Osteocyte (in vitro differentiated cells): ENCODE results near the gene ADAM10. TPM values are rescaled to one million over a fixed set of nuclear protein-coding genes. Genes with fewer than 3 reads are reported as not detected.
A peak's percentile ranks its signal among the peaks of the same experiment; 100 is the strongest.

ENCODE experiments used
- DNase-seq: peaks from one replicate; pipeline ENCODE4 v3.0.0; 2021; ENCODE audit warnings: mixed read lengths; ENCODE audit not compliant: unreplicated experiment; ENCODE audit errors: extremely low spot score
- H3K27ac Mint-ChIP-seq: one replicate; pipeline ENCODE4 v1.8.0; 2021; ENCODE audit warnings: mild to moderate bottlenecking, mixed read lengths; ENCODE audit not compliant: unreplicated experiment
- H3K27me3 Mint-ChIP-seq: one replicate; pipeline ENCODE4 v1.8.0; 2021; ENCODE audit warnings: mixed read lengths; ENCODE audit not compliant: unreplicated experiment
- H3K36me3 Mint-ChIP-seq: one replicate; pipeline ENCODE4 v1.8.0; 2021; ENCODE audit warnings: mixed read lengths; ENCODE audit not compliant: unreplicated experiment
- H3K4me1 Mint-ChIP-seq: one replicate; pipeline ENCODE4 v1.8.0; 2021; ENCODE audit warnings: mixed read lengths; ENCODE audit not compliant: unreplicated experiment
- H3K4me3 Mint-ChIP-seq: one replicate; pipeline ENCODE4 v1.8.0; 2021; ENCODE audit warnings: mild to moderate bottlenecking, moderate library complexity, mixed read lengths; ENCODE audit not compliant: unreplicated experiment
- H3K9me3 Mint-ChIP-seq: one replicate; pipeline ENCODE4 v1.8.0; 2021; ENCODE audit warnings: mixed read lengths; ENCODE audit not compliant: unreplicated experiment
- CTCF ChIP-seq: fragments of 200-600 bp; sonication (generic); IDR thresholded peaks from 2 replicates; pipeline ENCODE4 v1.5.0; 2021; ENCODE audit warnings: antibody characterized with exemption, mild to moderate bottlenecking, moderate library complexity
- total RNA-seq: library from RNA; stranded (reverse); gene quantifications from 2 replicates; pipeline ENCODE4 v1.2.1, GENCODE V29; 2021

ADAM10 gene
- total RNA-seq, 1 donor from 2014 or later: 169 TPM

GRCh38 chr15:58684036-58684710, 65.3 kb downstream of the ADAM10 start:
- Mint-ChIP-seq H3K9me3 (no peaks in the 10 kb centered on the region), H3K4me3 (no peak overlapping the region), H3K36me3 (no peaks in the 10 kb centered on the region), H3K27me3 (no peaks in the 10 kb centered on the region), H3K27ac (no peak overlapping the region), H3K4me1 (peaks cover 11% of the 10 kb centered on the region)
- TF ChIP-seq CTCF: no peak
- no peak for DNase-seq

GRCh38 chr15:58682234-58682633, 67.3 kb downstream of the ADAM10 start:
- H3K27me3 Mint-ChIP-seq: no peaks in the 10 kb centered on the region
- no peak for TF ChIP-seq CTCF
- no peaks in the 10 kb centered on the region for H3K9me3 Mint-ChIP-seq
- DNase-seq: no peak
- H3K4me3 Mint-ChIP-seq: no peak overlapping the region
- no peak overlapping the region for H3K27ac Mint-ChIP-seq
- no peaks in the 10 kb centered on the region for H3K36me3 Mint-ChIP-seq
- peaks cover 11% of the 10 kb centered on the region for H3K4me1 Mint-ChIP-seq

GRCh38 chr15:58678683-58679082, 70.8 kb downstream of the ADAM10 start:
- H3K27ac Mint-ChIP-seq: no peak overlapping the region
- no peak for DNase-seq
- H3K9me3 Mint-ChIP-seq: no peaks in the 10 kb centered on the region

GRCh38 chr15:58677426-58677825, 72.1 kb downstream of the ADAM10 start:
- Mint-ChIP-seq H3K4me1 (peaks cover 9% of the 10 kb centered on the region), H3K27me3 (no peaks in the 10 kb centered on the region), H3K27ac (no peak overlapping the region), H3K4me3 (no peak overlapping the region), H3K9me3 (no peaks in the 10 kb centered on the region), H3K36me3 (peaks cover 2% of the 10 kb centered on the region)
- peak; percentile 29 for TF ChIP-seq CTCF
- no peak for DNase-seq

More at GRCh38 chr15:58678683-58679082, 70.8 kb downstream of the ADAM10 start:
- Mint-ChIP-seq H3K4me3 (no peak overlapping the region), H3K27me3 (no peaks in the 10 kb centered on the region), H3K4me1 (peaks cover 9% of the 10 kb centered on the region), H3K36me3 (no peaks in the 10 kb centered on the region)
- TF ChIP-seq CTCF: no peak

- H3K4me3 Mint-ChIP-seq: no peak overlapping the region
- no peak overlapping the region for H3K27ac Mint-ChIP-seq
- DNase-seq: no peak
- H3K36me3 Mint-ChIP-seq: peaks cover 2% of the 10 kb centered on the region
- H3K4me1 Mint-ChIP-seq: peaks cover 6% of the 10 kb centered on the region
- no peaks in the 10 kb centered on the region for H3K27me3 Mint-ChIP-seq
- H3K9me3 Mint-ChIP-seq: no peaks in the 10 kb centered on the region
- no peak for TF ChIP-seq CTCF
Observed at GRCh38 chr15:58676766-58677165, 72.7 kb downstream of the ADAM10 start.
